Stimulated activated CD4-positive, alpha-beta T cell treated with anti-CD3 and anti-CD28 coated beads, Interleukin-12 subunit alpha, Interleukin-12 subunit beta, amount 100 ng/mL, for 4 hours (primary cell): ENCODE data around the gene CCL25.
"Not testable (repeated sequence)": the region's sequence is repeated elsewhere in the genome, so short reads cannot be mapped to it uniquely, and the experiment has no call there.

Experiments used
- DNase-seq: peaks from one replicate; pipeline ENCODE4 v3.0.0-alpha.2; 2020

The CCL25 gene

DNA sequence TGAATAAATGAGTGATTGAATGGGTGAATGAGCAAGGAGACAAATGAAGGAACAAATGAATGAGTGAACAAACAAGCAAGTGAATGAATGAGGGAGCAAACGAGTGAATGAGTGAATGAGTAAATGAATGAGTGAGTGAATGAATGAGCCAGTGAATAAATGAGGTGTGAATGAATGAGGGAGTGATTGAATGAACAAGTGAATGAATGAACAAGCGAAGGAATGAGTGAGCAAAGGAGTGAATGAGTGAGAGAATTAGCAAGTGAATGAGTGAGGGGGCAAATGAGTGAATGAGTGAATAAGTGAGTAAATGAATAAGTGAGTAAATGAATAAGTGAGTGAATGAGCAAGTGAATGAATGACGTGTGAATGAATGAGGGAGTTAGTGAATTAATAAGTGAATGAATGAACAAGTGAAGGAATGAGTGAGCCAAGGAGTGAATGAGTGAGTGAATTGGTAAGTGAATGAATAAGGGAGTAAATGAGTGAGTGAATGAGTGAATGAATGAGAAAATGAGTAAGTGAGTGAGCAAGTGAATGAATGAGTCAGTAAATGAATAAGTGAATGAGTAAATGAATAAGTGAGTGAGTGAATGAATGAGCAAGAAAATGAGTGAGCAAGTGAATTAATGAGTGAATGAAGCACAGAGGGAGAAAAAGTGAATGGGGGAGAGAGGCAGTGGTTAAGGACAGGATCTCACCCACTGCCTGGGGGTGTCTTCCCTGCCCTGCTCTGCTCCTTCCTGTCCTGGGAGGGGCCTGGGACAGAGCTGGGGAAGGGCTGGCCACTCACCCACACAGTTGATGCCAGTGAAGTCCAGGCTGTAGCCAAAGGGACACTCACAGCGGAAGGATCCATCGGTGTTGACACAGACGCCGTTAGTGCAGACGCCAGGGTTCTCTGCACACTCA lies 36.4 kb downstream of the CCL25 start:
- DNase-seq, result no peak

DNA sequence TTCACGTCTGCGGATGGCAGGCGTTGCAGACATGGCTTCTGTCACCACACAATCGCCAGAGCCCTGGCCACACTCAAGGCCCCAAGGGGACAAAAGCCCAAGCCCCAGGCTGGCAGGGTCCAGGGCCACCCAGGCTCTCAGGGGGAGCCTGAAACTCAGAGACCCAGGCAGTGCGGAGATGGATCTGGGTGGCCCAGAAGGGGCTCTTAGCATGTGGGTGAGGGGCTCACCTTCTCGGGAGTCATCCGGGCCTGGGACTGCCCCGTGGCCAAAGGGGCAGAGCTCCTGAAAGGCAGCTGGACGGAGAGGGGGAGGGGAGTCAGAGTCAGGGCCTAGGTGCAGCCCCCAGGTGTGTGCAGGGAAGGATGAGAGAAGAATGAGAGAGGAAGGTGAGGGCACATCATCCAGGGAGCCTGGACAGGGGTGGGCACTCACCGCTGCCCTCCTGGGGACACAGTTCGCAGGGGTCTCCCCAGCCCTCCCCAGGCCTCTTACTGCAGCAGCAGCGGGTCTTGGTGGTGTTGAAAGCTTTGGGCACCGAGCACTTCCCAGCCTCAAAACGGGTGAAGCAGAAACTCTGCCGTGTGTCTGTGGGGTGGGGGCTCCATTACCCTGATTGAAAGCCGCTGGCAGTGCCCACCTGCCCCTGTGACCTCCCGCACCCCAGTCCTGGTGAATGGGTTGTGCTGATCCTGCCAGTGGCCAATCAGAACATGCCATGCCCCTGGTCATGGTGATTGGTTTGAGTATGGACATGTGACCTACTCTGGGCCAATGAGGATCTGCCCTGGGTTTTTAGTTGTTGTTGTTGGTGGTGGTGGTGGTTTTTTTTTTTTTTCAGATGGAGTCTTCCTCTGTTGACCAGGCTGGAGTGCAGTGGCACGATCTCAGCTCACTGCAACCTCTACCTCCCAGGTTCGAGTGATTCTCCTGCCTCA lies 37.4 kb downstream of the CCL25 start:
- no peak for DNase-seq

DNA sequence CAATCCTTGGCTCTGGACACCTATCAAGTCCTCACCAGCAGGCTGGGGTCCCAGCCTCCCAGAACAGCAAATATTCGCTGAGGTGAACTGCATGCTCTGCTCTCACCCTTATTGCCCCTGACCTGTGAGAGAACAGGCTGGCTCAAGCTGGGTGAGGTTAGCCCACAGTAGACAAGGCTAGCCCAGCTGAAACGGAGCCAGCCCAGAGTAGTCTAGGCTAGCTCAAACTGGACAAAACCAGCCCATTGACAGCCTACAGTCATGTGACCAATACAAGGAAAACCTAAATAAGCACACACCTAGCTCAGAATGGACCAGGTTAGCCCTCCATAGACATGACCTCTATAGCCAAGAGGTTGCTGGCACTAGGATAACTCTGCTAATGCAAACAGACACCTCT lies 38.4 kb downstream of the CCL25 start:
- no peak for DNase-seq

DNA sequence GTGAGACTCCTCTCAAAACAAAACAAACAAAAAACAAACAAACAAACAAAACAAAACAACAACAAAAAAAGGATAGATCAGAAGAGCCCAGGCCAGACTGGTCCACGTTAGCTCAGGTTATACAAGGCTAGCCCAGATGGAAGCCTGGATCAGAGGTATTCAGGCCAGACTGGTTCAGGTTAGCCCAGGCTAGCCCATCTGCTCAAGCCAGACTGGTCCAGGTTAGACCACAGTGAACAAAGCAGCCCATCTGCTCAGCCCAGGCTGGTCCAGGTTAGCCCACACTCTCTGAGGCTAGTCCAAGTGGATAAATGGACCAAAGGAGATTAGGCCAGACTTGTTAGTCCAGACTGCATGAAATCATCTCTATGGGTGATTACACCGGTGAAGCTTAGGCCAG lies 41.2 kb downstream of the CCL25 start:
- no peak for DNase-seq

DNA sequence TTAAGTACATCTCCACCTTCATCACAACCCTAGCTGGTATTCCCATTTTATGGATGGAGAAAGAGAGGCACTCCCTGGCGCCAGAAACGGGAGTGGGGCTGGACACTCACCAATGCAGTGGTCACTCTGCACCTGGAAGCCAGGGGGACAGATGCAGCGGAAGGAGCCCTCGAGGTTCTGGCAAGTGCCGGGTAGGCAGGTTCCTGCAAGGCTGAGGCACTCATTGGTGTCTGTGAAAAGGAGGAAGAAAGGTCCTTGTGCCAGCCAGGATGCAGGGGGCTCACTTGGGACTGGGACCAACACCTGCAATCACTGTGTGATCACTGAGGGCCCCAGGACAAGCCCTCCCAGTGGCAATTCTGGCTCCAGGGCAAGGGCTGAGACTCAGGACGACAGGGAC lies 41.8 kb downstream of the CCL25 start:
- DNase-seq, result no peak

DNA sequence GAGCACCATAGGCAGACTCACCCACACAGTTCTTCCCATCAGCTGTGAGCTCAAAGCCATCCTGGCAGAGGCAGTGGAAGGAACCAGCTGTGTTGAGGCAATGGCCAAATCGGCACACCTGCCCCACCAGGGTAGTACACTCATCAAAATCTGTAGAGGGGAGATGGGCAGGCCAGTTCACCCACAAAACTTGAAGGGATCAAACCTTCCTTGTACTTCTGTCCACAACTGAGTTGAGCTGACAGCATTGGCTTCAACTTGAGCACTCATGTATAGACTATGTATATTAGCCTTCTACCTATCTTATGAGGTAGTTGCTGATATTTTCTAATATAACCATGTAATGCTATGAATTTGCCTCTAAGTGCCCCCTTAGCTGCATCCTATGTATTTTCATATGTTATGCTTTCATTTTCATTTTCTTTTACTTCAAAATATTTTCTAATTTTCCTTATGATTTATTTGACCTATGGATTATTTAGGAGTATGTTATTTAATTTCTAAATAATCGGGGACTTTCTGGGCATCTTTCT lies 42.9 kb downstream of the CCL25 start:
- DNase-seq, result no peak

DNA sequence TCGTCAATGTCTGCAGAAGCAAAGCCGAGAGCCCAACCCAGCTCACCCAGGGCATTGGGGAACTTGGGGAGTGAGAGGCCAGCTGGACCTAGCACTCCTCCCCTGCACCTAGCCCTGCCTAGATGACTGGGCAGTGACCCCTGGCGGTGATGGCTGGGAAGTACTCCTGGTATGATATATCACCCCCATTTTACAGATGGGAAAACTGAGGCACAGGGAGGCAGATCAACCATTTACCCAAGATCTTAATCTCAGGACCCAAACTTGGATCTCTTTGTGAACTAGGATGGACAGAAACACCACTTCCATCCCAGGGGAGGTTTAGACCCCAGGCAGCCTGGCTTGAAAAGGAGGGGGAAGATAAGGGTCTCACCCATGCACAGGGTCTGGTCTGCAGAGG lies 43.5 kb downstream of the CCL25 start:
- DNase-seq, result no peak

DNA sequence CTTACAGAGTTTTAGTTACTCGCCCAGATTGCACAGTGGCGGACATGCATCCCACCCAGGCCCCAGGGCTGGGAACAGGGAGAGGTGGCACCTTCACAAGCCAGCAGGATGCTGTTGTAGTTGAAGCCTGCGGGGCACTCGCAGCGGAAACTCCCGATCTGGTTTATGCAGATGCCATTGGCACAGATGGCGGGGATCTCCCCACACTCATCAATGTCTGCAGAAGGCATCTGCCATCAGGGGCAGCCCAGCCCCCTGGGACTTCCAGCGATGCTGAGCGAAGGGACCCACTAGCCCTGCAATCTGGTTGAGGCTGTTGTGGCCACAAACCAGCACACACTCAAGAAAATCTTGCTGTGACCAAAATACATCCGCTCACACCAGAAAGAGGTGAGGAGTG lies 44.6 kb downstream of the CCL25 start:
- no peak for DNase-seq

DNA sequence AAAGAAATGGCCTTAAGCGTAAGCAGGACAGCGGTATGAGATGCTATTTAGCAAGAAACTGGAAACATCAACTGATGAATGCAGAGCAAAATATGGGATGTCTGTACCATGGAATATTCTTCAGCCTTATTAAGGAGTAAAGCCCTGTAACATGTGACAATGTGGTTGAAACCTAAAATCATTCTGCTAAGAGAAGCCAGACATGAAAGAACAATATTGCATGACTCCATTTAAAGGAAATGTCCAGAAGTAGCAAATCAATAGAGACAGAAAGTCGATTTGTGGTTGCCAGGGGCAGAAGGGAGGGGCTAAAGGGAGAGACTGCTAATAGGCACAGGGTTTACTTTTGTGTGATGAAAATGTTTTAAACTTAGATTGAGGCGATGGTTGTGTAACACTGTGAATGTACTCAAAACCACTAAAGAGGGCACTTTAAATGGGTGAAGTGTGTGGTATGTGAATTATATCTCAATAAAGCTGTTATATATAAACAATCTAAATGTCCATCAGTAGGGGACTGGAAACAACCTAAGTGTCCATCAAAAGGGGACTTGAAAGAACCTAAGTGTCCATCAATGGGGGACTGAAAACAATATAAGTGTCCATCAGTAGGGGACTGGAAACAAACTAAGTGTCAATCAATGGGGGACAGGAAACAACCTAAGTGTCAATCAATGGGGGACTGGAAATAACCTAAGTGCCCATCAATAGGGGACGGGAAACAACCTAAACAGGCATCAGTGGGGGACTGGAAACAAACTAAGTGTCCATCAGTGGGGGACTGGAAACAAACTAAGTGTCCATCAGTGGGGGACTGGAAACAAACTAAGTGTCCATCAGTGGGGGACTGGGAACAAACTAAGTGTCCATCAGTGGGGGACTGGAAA lies 45.4 kb downstream of the CCL25 start:
- DNase-seq, result no peak

DNA sequence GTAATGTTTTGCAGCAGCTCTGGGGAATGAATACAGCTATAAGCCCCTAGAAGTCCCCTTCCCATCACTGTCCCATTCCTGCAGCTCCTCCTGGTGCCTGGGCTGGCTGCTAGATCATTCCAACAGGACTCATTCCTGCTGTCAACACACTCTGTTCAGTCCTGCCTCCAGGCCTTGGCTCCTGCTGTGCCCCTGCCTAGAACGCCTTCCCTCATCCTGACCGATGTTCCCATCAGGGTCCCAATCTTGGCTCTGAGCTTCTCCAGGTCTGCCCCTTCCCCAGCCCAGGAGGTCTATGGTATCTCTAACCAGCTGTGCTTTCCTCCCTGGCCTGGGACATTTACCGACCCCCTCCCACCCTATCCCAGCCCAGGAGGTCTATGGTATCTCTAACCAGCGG lies 48.8 kb downstream of the CCL25 start:
- DNase-seq, result no peak

DNA sequence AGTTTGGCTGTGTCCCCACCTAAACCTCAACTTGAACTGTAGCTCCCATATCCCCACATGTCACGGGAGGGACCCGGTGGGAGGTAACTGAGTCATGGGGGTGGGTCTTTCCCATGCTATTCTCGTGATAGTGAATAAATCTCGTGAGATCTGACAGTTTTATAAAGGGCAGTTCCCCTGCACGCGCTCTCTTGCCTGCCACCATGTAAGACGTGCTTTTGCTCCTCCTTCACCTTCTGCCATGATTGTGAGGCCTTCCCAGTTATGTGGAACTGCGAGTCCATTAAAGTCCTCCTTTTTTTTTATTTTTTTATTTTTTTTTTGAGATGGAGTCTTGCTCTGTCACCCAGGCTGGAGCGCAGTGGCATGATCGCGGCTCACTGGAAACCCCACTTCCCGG lies 49.4 kb downstream of the CCL25 start:
- DNase-seq, result not testable (repeated sequence)

DNA sequence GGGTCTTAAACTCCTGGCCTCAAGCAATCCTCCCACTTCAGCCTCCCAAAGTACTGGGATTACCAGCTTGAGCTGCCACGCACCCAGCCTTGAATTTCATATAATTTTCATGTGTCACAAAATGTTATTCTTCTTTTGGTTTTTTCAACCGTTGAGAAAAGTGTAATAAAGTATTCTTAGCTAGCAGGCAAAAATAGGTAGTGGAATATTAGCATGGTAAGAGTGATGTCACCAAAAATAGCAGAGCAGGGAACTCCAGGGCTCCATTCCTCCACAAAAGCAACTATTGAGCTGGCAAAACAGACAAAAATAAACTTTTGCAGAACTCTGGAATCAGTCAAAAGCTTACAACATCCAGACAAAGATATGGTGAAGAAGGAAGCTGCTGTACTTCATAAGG lies 52.9 kb downstream of the CCL25 start:
- no peak for DNase-seq

DNA sequence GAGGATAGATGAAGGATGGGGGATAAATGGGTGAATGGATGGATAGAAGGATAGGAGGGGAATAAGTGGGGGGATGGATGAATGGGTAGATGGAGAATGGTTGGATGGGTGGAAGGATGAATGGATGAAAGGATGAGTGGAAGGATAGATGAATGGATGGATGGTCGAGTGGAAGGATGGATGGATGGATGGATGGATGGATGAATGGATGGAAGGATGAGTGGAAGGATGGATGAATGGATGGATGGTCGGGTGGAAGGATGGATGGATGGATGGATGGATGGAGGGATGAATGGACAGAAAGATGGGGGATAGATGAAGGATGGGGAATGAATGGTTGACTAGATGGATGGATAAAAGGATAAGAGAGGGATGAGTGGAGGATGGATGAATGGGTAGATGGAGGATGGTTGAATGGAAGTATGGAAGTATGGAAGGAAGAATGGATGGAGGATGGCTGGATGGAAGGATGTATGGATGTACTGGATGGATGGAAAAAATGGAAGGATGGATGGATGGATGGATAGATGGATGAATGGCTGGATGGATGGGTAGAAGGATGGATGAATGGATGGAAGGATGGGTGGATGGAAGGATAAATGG lies 54.8 kb downstream of the CCL25 start:
- DNase-seq, result no peak

DNA sequence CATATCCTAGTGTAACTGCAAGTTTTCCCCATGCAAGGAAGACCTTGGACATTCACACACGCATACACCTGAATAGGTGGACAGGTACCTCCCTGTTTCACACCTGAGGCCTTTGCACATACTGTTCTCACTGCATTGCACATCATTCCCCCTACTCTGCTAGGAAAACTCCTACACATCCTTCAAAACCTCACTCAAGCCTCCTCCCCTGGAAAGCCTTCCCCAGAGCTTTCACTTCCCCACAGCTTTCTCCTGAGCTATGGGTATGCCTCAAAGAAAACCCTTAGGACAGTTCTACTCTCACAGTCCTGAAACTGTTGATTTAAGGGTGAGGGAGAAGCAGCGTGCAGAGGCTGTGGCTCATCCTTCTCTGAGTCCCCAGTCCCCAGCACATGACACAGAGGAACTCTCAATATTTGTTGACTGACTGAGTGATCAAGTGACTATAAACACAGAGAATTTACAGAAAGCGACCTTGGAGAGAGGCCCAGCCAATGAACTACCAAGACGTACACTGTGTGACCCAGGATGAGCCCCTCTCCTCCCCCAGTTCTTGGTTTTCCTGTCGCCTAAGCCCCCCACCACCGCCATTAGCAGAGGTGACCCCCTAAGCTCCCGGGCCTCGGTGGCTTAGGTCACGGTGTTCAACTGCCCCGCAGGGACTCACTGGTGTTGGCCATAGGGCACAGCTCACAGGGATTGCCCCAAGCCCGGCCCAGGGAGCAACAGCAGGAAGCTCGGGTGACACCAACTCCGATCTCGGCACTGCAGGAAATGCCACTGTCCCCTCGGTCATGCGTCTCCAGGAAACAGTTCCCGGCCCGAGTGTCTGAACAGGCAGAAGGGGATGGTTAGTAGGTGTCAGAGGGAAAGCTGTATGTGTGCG lies 56.2 kb downstream of the CCL25 start:
- DNase-seq, result no peak

DNA sequence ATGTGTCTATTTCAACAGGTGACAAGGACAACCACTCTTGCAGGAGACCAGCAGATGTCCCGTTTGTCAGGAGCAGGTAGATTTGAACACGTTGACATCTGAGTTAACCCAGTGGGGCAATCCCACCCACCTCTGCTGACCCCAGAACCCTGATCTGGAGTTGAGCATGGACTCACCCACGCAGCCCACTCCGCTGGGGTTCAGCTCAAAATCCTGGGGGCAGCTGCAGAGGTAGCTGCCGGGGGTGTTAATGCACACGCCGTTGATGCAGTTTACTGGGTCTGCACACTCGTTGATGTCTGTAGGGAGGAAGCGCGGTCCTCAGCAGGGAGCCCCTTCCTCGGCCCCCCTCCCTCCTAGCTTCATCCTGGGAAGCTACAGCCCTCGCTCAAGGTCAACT lies 56.9 kb downstream of the CCL25 start:
- DNase-seq, result no peak

DNA sequence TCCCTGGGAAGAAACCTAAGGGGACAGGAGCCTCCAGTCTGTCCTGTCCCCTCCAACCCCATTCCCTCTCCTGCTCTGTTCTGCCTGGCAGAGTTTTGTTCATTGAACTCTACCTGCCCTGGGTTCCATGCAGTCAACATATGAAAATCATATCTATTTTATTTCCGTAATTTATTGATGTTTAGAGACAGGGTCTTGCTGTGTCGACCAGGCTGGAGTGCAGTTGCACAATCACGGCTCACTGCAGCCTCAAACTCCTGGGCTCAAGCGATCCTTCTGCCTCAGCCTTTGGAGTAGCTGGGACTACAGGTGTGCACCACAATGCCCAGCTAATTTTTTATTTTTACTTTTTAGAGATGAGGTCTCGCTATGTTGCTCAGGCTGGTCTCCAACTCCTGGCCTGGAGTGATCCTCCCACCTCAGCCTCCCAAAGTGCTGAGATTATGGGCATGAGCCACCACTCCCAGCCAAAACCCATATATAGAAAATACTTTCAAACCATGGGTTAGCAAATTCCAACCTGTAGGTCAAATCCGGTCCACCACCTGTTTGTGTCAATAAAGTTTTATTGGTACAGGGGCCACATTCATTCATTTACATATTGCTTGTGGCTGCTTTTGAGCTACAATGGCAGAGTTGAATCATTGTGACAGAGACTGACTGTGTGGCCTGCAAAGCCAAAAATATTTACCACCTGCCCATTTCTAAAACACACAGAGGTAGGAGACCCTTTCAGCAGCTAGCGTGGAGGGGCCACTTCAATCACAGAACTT lies 57.5 kb downstream of the CCL25 start:
- DNase-seq, result no peak

DNA sequence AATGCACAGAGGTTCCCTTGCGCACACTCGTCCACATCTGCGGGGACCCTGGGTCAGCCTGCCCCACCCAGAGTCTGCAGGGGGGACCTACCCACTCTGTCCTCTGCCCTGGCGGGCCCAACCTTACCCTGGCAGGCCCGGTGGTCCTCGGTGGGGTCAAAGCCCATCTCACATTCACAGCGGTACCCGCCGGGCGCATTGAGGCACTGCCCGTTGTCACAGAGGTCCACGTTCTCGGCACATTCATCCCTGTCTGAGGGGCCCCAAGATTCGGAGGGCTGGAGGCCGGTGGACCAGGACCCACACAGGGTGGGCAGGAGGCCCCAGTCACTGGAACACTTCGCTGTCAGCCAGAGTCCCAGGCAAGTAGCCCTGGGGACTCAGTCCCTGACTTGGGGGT lies 58.4 kb downstream of the CCL25 start:
- no peak for DNase-seq

DNA sequence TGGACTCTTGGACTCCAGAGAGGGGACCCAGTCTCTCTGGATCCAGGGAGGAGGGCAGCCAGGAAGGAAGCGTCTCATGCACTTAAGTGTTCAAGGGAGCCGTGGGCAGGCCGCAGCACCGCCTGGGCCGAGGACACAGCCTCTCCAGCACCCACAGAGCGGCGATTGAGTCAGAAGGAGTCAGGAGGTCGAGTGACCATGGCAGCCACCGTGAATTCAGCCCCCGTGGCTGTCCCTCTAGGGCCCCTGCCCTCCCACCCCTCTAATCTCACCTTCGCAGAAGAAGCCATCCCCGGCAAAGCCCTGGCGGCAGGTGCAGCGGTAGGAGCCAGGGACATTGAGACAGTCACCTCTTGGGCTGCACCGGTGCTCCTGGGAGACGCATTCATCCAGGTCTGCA lies 58.8 kb downstream of the CCL25 start:
- no peak for DNase-seq
